Measurements from ENCODE around the gene ZNF320. TPM values are rescaled to one million over a fixed set of nuclear protein-coding genes. Genes with fewer than 3 reads are reported as not detected.

Gene ZNF320
- total and polyA plus RNA-seq, 9 of the 15 experiments (the other 6 are each of a cell fraction or from before 2014, with no cell fraction given) = 5.4 to 25.6 (median 11.7) TPM

DNA sequence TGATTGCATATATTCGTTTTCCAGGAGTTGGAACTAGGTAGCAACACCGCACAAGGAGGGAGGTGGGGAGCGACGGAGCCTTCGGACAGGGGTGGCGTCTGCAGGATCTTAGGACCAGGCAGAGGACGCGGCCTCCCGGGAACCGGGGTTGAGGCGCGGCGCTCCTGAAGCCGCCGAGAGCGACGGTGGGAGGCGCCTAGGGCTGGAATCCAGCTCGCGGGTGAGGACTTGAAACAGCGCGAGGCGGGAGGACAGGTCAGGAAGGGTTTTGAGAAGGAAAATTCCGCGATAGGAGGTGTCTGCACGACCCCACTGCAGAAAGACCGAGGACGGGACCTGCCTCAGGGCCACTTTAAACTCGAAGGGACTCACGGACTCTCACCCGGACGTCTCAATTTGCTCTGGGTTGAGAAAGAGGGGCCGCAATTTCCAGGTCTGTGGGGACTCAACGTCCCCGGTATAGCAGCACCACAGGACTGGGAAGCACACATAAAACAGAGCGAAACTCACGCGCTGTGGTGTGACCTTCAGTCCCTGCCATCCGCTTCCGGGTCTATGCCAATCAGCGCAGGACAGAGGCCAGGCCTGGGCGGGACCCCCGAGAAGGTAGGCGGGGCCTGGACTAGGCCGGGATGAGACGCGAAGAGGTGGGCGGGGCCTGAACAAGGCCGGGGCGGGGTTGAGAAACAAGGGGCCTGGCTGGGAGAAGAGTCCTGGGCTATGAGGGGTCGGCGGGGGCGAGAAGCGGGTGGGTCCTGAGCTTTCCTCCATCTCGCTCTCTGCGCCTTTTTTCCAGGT is at the start of gene ZNF320 (continued):
- TF ChIP-seq KLF16 (IDR thresholded peaks at IDR 0.05) (no peak), CREM (IDR thresholded peaks at IDR 0.05; ENCODE audit: low read depth) (peak; percentile 63), MEIS2 (IDR thresholded peaks at IDR 0.05; ENCODE audit: partially characterized antibody) (peak; percentile 68), MBD2 (IDR thresholded peaks at IDR 0.05; ENCODE audit: borderline replicate concordance, low read depth) (peak; percentile 69; the same call in 1 of the 2 replicates), KAT7 (CRISPR knock-in tag; IDR thresholded peaks at IDR 0.05; ENCODE audit: borderline replicate concordance) (0 out of 2 replicates have a peak, but pooled peaks have one; percentile 86), RBBP5 (IDR thresholded peaks at IDR 0.05; ENCODE audit: borderline replicate concordance, insufficient read depth, low read length, poor library complexity, severe bottlenecking) (peak; percentile 86), SAP30 (IDR thresholded peaks at IDR 0.05; ENCODE audit: borderline replicate concordance, insufficient read depth, low read depth, low read length, poor library complexity, severe bottlenecking) (peak; percentile 76), ZFP36 (IDR thresholded peaks at IDR 0.05; ENCODE audit: low read depth, low read length, partially characterized antibody) (no peak), DMBX1 (CRISPR knock-in tag; IDR thresholded peaks at IDR 0.05; ENCODE audit: borderline replicate concordance) (peak; percentile 9; the same call in 1 of the 2 replicates), POLR2H (tag; IDR thresholded peaks at IDR 0.05; ENCODE audit: low read depth) (peak; percentile 66; the same call in 1 of the 2 replicates), ILF3 (IDR thresholded peaks at IDR 0.05; ENCODE audit: borderline replicate concordance) (no peak), NR2C2 (CRISPR knock-in tag; IDR thresholded peaks at IDR 0.05) (peak; percentile 89), NR2C2 (tag; IDR thresholded peaks at IDR 0.05) (peak; percentile 98), ZNF121 (CRISPR knock-in tag; conservative IDR thresholded peaks at IDR 0.05) (no peak), HCFC1 (IDR thresholded peaks at IDR 0.05; ENCODE audit: low read depth, low read length) (peak; percentile 61)
- TF ChIP-seq, protein P1, sequence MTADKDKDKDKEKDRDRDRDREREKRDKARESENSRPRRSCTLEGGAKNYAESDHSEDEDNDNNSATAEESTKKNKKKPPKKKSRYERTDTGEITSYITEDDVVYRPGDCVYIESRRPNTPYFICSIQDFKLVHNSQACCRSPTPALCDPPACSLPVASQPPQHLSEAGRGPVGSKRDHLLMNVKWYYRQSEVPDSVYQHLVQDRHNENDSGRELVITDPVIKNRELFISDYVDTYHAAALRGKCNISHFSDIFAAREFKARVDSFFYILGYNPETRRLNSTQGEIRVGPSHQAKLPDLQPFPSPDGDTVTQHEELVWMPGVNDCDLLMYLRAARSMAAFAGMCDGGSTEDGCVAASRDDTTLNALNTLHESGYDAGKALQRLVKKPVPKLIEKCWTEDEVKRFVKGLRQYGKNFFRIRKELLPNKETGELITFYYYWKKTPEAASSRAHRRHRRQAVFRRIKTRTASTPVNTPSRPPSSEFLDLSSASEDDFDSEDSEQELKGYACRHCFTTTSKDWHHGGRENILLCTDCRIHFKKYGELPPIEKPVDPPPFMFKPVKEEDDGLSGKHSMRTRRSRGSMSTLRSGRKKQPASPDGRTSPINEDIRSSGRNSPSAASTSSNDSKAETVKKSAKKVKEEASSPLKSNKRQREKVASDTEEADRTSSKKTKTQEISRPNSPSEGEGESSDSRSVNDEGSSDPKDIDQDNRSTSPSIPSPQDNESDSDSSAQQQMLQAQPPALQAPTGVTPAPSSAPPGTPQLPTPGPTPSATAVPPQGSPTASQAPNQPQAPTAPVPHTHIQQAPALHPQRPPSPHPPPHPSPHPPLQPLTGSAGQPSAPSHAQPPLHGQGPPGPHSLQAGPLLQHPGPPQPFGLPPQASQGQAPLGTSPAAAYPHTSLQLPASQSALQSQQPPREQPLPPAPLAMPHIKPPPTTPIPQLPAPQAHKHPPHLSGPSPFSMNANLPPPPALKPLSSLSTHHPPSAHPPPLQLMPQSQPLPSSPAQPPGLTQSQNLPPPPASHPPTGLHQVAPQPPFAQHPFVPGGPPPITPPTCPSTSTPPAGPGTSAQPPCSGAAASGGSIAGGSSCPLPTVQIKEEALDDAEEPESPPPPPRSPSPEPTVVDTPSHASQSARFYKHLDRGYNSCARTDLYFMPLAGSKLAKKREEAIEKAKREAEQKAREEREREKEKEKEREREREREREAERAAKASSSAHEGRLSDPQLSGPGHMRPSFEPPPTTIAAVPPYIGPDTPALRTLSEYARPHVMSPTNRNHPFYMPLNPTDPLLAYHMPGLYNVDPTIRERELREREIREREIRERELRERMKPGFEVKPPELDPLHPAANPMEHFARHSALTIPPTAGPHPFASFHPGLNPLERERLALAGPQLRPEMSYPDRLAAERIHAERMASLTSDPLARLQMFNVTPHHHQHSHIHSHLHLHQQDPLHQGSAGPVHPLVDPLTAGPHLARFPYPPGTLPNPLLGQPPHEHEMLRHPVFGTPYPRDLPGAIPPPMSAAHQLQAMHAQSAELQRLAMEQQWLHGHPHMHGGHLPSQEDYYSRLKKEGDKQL (CRISPR knock-in tag; IDR thresholded peaks at IDR 0.05; ENCODE audit: borderline replicate concordance) = 0 out of 2 replicates have a peak, but pooled peaks have one; percentile 37
- TF ChIP-seq, protein P2, sequence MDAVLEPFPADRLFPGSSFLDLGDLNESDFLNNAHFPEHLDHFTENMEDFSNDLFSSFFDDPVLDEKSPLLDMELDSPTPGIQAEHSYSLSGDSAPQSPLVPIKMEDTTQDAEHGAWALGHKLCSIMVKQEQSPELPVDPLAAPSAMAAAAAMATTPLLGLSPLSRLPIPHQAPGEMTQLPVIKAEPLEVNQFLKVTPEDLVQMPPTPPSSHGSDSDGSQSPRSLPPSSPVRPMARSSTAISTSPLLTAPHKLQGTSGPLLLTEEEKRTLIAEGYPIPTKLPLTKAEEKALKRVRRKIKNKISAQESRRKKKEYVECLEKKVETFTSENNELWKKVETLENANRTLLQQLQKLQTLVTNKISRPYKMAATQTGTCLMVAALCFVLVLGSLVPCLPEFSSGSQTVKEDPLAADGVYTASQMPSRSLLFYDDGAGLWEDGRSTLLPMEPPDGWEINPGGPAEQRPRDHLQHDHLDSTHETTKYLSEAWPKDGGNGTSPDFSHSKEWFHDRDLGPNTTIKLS (IDR thresholded peaks at IDR 0.05; ENCODE audit: borderline replicate concordance, low read depth) = peak; percentile 46; the same call in 1 of the 2 replicates
- TF ChIP-seq, protein P3, sequence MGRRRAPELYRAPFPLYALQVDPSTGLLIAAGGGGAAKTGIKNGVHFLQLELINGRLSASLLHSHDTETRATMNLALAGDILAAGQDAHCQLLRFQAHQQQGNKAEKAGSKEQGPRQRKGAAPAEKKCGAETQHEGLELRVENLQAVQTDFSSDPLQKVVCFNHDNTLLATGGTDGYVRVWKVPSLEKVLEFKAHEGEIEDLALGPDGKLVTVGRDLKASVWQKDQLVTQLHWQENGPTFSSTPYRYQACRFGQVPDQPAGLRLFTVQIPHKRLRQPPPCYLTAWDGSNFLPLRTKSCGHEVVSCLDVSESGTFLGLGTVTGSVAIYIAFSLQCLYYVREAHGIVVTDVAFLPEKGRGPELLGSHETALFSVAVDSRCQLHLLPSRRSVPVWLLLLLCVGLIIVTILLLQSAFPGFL (CRISPR knock-in tag; IDR thresholded peaks at IDR 0.05) = 0 out of 2 replicates have a peak, but pooled peaks have one; percentile 28

Measured in K562 (cell line).